Bronchial epithelial cell (primary cell): ENCODE measurements around the gene IFNW1. TPM values are rescaled to one million over a fixed set of nuclear protein-coding genes. Genes with fewer than 3 reads are reported as not detected.
A peak's percentile ranks its signal among the peaks of the same experiment; 100 is the strongest.
"Not testable (repeated sequence)": the region's sequence is repeated elsewhere in the genome, so short reads cannot be mapped to it uniquely, and the experiment has no call there.

Source experiments
- DNase-seq: peaks from one replicate; pipeline ENCODE4 v3.0.0-alpha.2; 2010; ENCODE audit warnings: low read depth
- FAIRE-seq: peaks from 2 replicates; lab custom pipeline; 2011; peaks lifted over from hg19 to GRCh38; lab: Jason Lieb, UNC
- H3K27me3 ChIP-seq: 2 replicates; pipeline ENCODE4 v1.5.1; 2011; ENCODE audit warnings: low read length; ENCODE audit not compliant: control insufficient read depth, insufficient read depth
- H3K36me3 ChIP-seq: 2 replicates; pipeline ENCODE4 v1.5.1; 2011; ENCODE audit warnings: low read length; ENCODE audit not compliant: control insufficient read depth, insufficient read depth
- H3K4me3 ChIP-seq: 2 replicates; pipeline ENCODE4 v1.5.1; 2011; ENCODE audit warnings: mild to moderate bottlenecking, low read depth, low read length, control low read depth
- CTCF ChIP-seq: IDR thresholded peaks from 2 replicates; pipeline ENCODE4 v1.5.1; 2011; ENCODE audit warnings: mild to moderate bottlenecking, moderate library complexity, low read length, control low read depth, inconsistent platforms; ENCODE audit not compliant: insufficient read depth, severe bottlenecking
- total RNA-seq: library from RNA; depleted of rRNA; stranded (reverse); fragments of >200 nt; gene quantifications from 2 replicates; pipeline ENCODE4 v1.2.1, GENCODE V29; 2014

Gene IFNW1
- total RNA-seq, 1 donor from 2014 or later: not detected

GRCh38 chr9:21144603-21145002 lies 3.0 kb upstream of the IFNW1 start:
- DNase-seq (no peak), FAIRE-seq (no peak)
- no peak overlapping the region for H3K4me3 ChIP-seq
- no peak for TF ChIP-seq CTCF
- peaks cover 1% of the 10 kb centered on the region for H3K27me3 ChIP-seq
- H3K36me3 ChIP-seq: no peaks in the 10 kb centered on the region

GRCh38 chr9:21137020-21137419 lies 4.6 kb downstream of the IFNW1 start:
- DNase-seq: no peak
- FAIRE-seq: no peak
- Histone ChIP-seq H3K4me3 (no peak overlapping the region), H3K27me3 (no peaks in the 10 kb centered on the region), H3K36me3 (no peaks in the 10 kb centered on the region)
- no peak for TF ChIP-seq CTCF

- Histone ChIP-seq H3K36me3 (no peaks in the 10 kb centered on the region), H3K27me3 (no peaks in the 10 kb centered on the region), H3K4me3 (no peak overlapping the region)
- DNase-seq (no peak), FAIRE-seq (no peak)
- no peak for TF ChIP-seq CTCF
These were observed 5.9 kb downstream of the IFNW1 start for GRCh38 chr9:21135736-21136135.

GRCh38 chr9:21128186-21128585 lies 13.4 kb downstream of the IFNW1 start:
- not testable (repeated sequence) for H3K27me3 ChIP-seq, FAIRE-seq, H3K36me3 ChIP-seq, H3K4me3 ChIP-seq, DNase-seq

- no peak for TF ChIP-seq CTCF
- H3K4me3 ChIP-seq: no peak overlapping the region
- DNase-seq: no peak
- no peaks in the 10 kb centered on the region for H3K36me3 ChIP-seq
- peak; percentile 52 for FAIRE-seq
- no peaks in the 10 kb centered on the region for H3K27me3 ChIP-seq
These were observed 19.9 kb downstream of the IFNW1 start for GRCh38 chr9:21121595-21122251.

GRCh38 chr9:21121079-21121478 lies 20.6 kb downstream of the IFNW1 start:
- TF ChIP-seq CTCF: no peak
- no peak overlapping the region for H3K4me3 ChIP-seq
- no peaks in the 10 kb centered on the region for H3K36me3 ChIP-seq

More at GRCh38 chr9:21121079-21121478, 20.6 kb downstream of the IFNW1 start:
- DNase-seq (no peak), FAIRE-seq (no peak)
- H3K27me3 ChIP-seq: no peaks in the 10 kb centered on the region
